ENCODE results near the gene ANK2. TPM values are rescaled to one million over a fixed set of nuclear protein-coding genes. Genes with fewer than 3 reads are reported as not detected.

The ANK2 gene
- total RNA-seq, 4 donors from 2014 or later, result 25.9 to 64.4 (median 55.4) TPM

GRCh38 chr4:113026556-113026955 is 22.9 kb upstream of the ANK2 start:
- no peaks in the 10 kb centered on the region for H3K9me3 ChIP-seq
- no peak overlapping the region for H3K4me3 ChIP-seq (replicated peaks in 1 of 3)
- no peak overlapping the region for H3K27ac ChIP-seq
- no peaks in the 10 kb centered on the region for H3K4me1 ChIP-seq
- no peak for DNase-seq
- no peaks in the 10 kb centered on the region for H3K36me3 ChIP-seq
- 87% methylated on average over 2 of the region's 2 CpGs for WGBS, 2 donors
- H3K27me3 ChIP-seq, result no peaks in the 10 kb centered on the region
- intact Hi-C loops (cut with DNase I), result no loop called here
- TF ChIP-seq CTCF (IDR thresholded peaks at IDR 0.05) (no peak), POLR2A (IDR thresholded peaks at IDR 0.05) (no peak)

GRCh38 chr4:113028074-113028473 is 21.4 kb upstream of the ANK2 start:
- no peaks in the 10 kb centered on the region for H3K9me3 ChIP-seq
- H3K4me3 ChIP-seq (replicated peaks in 1 of 3), result no peak overlapping the region
- no peaks in the 10 kb centered on the region for H3K27me3 ChIP-seq
- intact Hi-C loops (cut with DNase I), result no loop called here
- H3K27ac ChIP-seq, result no peak overlapping the region
- DNase-seq, result no peak
- TF ChIP-seq CTCF (IDR thresholded peaks at IDR 0.05), result no peak
- TF ChIP-seq POLR2A (IDR thresholded peaks at IDR 0.05), result no peak
- no peaks in the 10 kb centered on the region for H3K4me1 ChIP-seq
- no peaks in the 10 kb centered on the region for H3K36me3 ChIP-seq
- WGBS, 2 donors, result 94 to 95% methylated on average over 2 of the region's 2 CpGs

- Histone ChIP-seq H3K4me3 (replicated peaks in 1 of 3) (no peak overlapping the region), H3K27ac (no peak overlapping the region), H3K9me3 (no peaks in the 10 kb centered on the region), H3K36me3 (no peaks in the 10 kb centered on the region), H3K27me3 (no peaks in the 10 kb centered on the region), H3K4me1 (no peaks in the 10 kb centered on the region)
- WGBS, 2 donors, result 31 to 35% methylated on average over 1 of the region's 1 CpG
- TF ChIP-seq POLR2A (IDR thresholded peaks at IDR 0.05), result no peak
- no peak for DNase-seq
- intact Hi-C loops (cut with DNase I), result no loop called here
Measured at GRCh38 chr4:113031212-113031611, 18.2 kb upstream of the ANK2 start.

GRCh38 chr4:113040793-113041192 is 8.7 kb upstream of the ANK2 start:
- TF ChIP-seq POLR2A (IDR thresholded peaks at IDR 0.05) (no peak), CTCF (IDR thresholded peaks at IDR 0.05) (no peak)

GRCh38 chr4:113042502-113042901 is 7.0 kb upstream of the ANK2 start:
- no peak for DNase-seq
- intact Hi-C loops (cut with DNase I), result no loop called here
- Histone ChIP-seq H3K36me3 (no peaks in the 10 kb centered on the region), H3K27ac (no peak overlapping the region), H3K4me1 (no peaks in the 10 kb centered on the region), H3K27me3 (no peaks in the 10 kb centered on the region), H3K9me3 (no peaks in the 10 kb centered on the region), H3K4me3 (replicated peaks in 1 of 3) (no peak overlapping the region)
- TF ChIP-seq CTCF (IDR thresholded peaks at IDR 0.05) (no peak), POLR2A (IDR thresholded peaks at IDR 0.05) (no peak)
- 45% methylated on average over 2 of the region's 2 CpGs for WGBS, 2 donors

More at GRCh38 chr4:113040793-113041192, 8.7 kb upstream of the ANK2 start:
- Histone ChIP-seq H3K27me3 (no peaks in the 10 kb centered on the region), H3K9me3 (no peaks in the 10 kb centered on the region), H3K27ac (no peak overlapping the region), H3K4me1 (no peaks in the 10 kb centered on the region), H3K4me3 (replicated peaks in 1 of 3) (no peak overlapping the region), H3K36me3 (no peaks in the 10 kb centered on the region)
- WGBS, 2 donors, result 91 to 98% methylated on average over 1 of the region's 1 CpG
- no peak for DNase-seq
- intact Hi-C loops (cut with DNase I), result no loop called here

GRCh38 chr4:113043591-113043990 is 5.9 kb upstream of the ANK2 start:
- Histone ChIP-seq H3K9me3 (no peaks in the 10 kb centered on the region), H3K36me3 (no peaks in the 10 kb centered on the region), H3K4me3 (replicated peaks in 1 of 3) (no peak overlapping the region), H3K27ac (no peak overlapping the region), H3K27me3 (no peaks in the 10 kb centered on the region), H3K4me1 (no peaks in the 10 kb centered on the region)
- intact Hi-C loops (cut with DNase I), result no loop called here
- TF ChIP-seq POLR2A (IDR thresholded peaks at IDR 0.05) (no peak), CTCF (IDR thresholded peaks at IDR 0.05) (no peak)
- no peak for DNase-seq

All from thyroid gland (tissue), 4 donors.